ENCODE results near the gene OR52E2. TPM values are rescaled to one million over a fixed set of nuclear protein-coding genes. Genes with fewer than 3 reads are reported as not detected.

The OR52E2 gene
- total RNA-seq, 1 experiment from 2014 or later, result not detected

DNA sequence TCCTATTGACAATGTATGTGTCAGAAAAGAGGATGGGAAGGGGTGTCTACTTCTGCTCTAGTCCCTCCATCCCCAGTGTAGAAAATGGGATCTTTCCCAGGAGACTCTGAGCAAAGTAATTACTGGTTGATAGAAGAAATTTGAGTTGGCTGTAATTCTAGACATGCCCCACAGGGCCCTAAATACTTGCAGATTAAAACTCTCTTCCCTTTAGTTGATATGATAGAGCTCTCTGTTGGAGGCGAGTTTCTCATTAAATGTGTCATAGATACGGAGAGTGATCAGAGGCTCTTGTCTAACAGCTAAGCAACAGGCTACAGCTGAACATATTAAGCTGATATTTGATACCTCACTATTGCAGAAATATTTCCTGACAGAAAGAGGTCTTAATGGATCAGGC lies 42.8 kb upstream of the OR52E2 start:
- intact Hi-C loops (cut with micrococcal nuclease; ENCODE audit: unreplicated experiment), result no loop called here
- H3K9me3 Mint-ChIP-seq (ENCODE audit: unreplicated experiment), result peaks cover 5% of the 10 kb centered on the region
- H3K27me3 Mint-ChIP-seq (ENCODE audit: insufficient read depth, unreplicated experiment), result peaks cover 11% of the 10 kb centered on the region
- Histone ChIP-seq H3K36me3 (ENCODE audit: control insufficient read depth, insufficient read depth, low read length) (no peaks in the 10 kb centered on the region), H3K4me1 (no peaks in the 10 kb centered on the region), H3K9me3 (no peaks in the 10 kb centered on the region), H3K4me3 (ENCODE audit: low read depth, low read length) (no peak overlapping the region), H3K27me3 (replicated peaks; ENCODE audit: control insufficient read depth, insufficient read depth, low read length) (no peaks in the 10 kb centered on the region)
- H3K36me3 Mint-ChIP-seq (ENCODE audit: insufficient read depth, unreplicated experiment), result no peaks in the 10 kb centered on the region
- TF ChIP-seq, protein P1, sequence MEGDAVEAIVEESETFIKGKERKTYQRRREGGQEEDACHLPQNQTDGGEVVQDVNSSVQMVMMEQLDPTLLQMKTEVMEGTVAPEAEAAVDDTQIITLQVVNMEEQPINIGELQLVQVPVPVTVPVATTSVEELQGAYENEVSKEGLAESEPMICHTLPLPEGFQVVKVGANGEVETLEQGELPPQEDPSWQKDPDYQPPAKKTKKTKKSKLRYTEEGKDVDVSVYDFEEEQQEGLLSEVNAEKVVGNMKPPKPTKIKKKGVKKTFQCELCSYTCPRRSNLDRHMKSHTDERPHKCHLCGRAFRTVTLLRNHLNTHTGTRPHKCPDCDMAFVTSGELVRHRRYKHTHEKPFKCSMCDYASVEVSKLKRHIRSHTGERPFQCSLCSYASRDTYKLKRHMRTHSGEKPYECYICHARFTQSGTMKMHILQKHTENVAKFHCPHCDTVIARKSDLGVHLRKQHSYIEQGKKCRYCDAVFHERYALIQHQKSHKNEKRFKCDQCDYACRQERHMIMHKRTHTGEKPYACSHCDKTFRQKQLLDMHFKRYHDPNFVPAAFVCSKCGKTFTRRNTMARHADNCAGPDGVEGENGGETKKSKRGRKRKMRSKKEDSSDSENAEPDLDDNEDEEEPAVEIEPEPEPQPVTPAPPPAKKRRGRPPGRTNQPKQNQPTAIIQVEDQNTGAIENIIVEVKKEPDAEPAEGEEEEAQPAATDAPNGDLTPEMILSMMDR (IDR thresholded peaks at IDR 0.05; ENCODE audit: insufficient read depth in 1 of 2, low read depth in 1 of 2, low read length in 1 of 2, severe bottlenecking in 1 of 2, unreplicated experiment in 1 of 2), result no peak
- CTCF ChIA-PET, result no interaction called here
- POLR2A ChIA-PET, result no interaction called here
- H3K27ac Mint-ChIP-seq (ENCODE audit: unreplicated experiment), result no peak overlapping the region
- BruUV-seq (replicated peaks), result no TSS peak
- no peak for DNase-seq
- H3K4me3 Mint-ChIP-seq (ENCODE audit: unreplicated experiment), result no peak overlapping the region
- no peaks in the 10 kb centered on the region for H3K4me1 Mint-ChIP-seq (ENCODE audit: low read depth, unreplicated experiment)

DNA sequence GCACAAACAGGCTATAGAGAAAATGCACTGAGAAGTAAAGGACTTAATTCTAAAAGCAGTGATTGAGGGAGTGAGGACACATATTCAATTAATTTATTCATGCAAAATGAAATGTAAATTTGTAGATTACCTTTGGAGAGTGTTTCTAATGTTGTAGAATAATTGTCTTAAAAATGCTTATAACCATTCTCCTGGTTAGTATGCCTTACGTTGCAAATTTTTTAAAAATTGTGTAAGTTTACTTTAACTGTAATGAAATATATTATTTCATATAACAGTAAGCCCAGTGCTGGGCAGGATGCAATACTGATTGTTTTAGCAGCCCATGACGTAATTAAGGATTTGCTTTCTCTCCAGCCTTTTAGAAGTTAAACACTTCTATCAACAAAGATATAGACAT lies 36.6 kb upstream of the OR52E2 start:
- no peaks in the 10 kb centered on the region for H3K9me3 ChIP-seq
- H3K9me3 Mint-ChIP-seq (ENCODE audit: unreplicated experiment), result no peaks in the 10 kb centered on the region
- H3K36me3 ChIP-seq (ENCODE audit: control insufficient read depth, insufficient read depth, low read length), result no peaks in the 10 kb centered on the region
- ChIA-PET POLR2A (no interaction called here), CTCF (interaction anchor here (0.6 kb wide), 1 partner anchor 8 kb away, joined by 3 read pairs; no protein-coding TSS in a partner anchor)
- intact Hi-C loops (cut with micrococcal nuclease; ENCODE audit: unreplicated experiment), result no loop called here
- no peaks in the 10 kb centered on the region for H3K36me3 Mint-ChIP-seq (ENCODE audit: insufficient read depth, unreplicated experiment)
- H3K27me3 Mint-ChIP-seq (ENCODE audit: insufficient read depth, unreplicated experiment), result peaks cover 7% of the 10 kb centered on the region
- no peak overlapping the region for H3K4me3 ChIP-seq (ENCODE audit: low read depth, low read length)
- no peaks in the 10 kb centered on the region for H3K4me1 ChIP-seq
- no peak for DNase-seq
- no peaks in the 10 kb centered on the region for H3K4me1 Mint-ChIP-seq (ENCODE audit: low read depth, unreplicated experiment)
- TF ChIP-seq, protein P1 (IDR thresholded peaks at IDR 0.05; ENCODE audit: insufficient read depth in 1 of 2, low read depth in 1 of 2, low read length in 1 of 2, severe bottlenecking in 1 of 2, unreplicated experiment in 1 of 2), result no peak
- no peaks in the 10 kb centered on the region for H3K27me3 ChIP-seq (replicated peaks; ENCODE audit: control insufficient read depth, insufficient read depth, low read length)
- H3K27ac Mint-ChIP-seq (ENCODE audit: unreplicated experiment), result no peak overlapping the region
- H3K4me3 Mint-ChIP-seq (ENCODE audit: unreplicated experiment), result no peak overlapping the region
- no TSS peak for BruUV-seq (replicated peaks)

DNA sequence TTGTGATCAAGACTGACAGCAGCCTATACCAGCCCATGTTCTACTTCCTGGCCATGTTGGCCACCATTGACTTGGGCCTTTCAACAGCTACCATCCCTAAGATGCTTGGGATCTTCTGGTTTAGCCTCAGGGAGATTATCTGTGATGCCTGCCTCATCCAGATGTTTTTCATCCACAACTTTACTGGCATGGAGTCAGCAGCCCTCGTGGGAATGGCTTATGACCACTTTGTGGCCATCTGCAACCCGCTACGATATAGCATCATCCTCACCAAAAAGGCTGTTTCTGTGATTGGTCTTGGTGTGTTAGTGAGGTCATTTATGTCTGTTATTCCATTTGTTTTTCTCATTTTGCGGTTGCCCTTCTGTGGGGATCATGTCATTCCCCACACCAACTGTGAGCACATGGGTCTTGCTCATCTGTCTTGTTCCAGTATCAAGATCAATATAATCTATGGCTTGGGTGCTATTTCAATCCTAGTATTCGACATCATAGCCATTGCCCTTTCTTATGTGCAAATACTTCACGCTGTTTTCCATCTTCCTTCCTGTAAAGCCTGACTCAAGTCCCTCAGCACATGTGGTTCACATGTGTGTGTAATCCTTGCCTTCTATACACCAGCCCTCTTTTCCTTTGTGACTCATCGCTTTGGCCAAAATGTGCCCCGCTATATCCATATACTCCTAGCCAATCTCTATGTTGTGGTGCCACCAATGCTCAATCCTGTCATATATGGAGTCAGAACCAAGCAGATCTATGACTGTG lies 33.6 kb upstream of the OR52E2 start:
- ChIA-PET POLR2A (no interaction called here), CTCF (no interaction called here)
- intact Hi-C loops (cut with micrococcal nuclease; ENCODE audit: unreplicated experiment), result no loop called here
- no peaks in the 10 kb centered on the region for H3K27me3 ChIP-seq (replicated peaks; ENCODE audit: control insufficient read depth, insufficient read depth, low read length)
- no peak overlapping the region for H3K4me3 Mint-ChIP-seq (ENCODE audit: unreplicated experiment)
- H3K4me1 ChIP-seq, result no peaks in the 10 kb centered on the region
- no TSS peak for BruUV-seq (replicated peaks)
- H3K9me3 Mint-ChIP-seq (ENCODE audit: unreplicated experiment), result no peaks in the 10 kb centered on the region
- no peak overlapping the region for H3K4me3 ChIP-seq (ENCODE audit: low read depth, low read length)
- no peak overlapping the region for H3K27ac Mint-ChIP-seq (ENCODE audit: unreplicated experiment)
- no peak for DNase-seq
- TF ChIP-seq, protein P1 (IDR thresholded peaks at IDR 0.05; ENCODE audit: insufficient read depth in 1 of 2, low read depth in 1 of 2, low read length in 1 of 2, severe bottlenecking in 1 of 2, unreplicated experiment in 1 of 2), result no peak
- no peaks in the 10 kb centered on the region for H3K4me1 Mint-ChIP-seq (ENCODE audit: low read depth, unreplicated experiment)
- no peaks in the 10 kb centered on the region for H3K36me3 ChIP-seq (ENCODE audit: control insufficient read depth, insufficient read depth, low read length)
- H3K27me3 Mint-ChIP-seq (ENCODE audit: insufficient read depth, unreplicated experiment), result peaks cover 11% of the 10 kb centered on the region
- no peaks in the 10 kb centered on the region for H3K9me3 ChIP-seq
- H3K36me3 Mint-ChIP-seq (ENCODE audit: insufficient read depth, unreplicated experiment), result no peaks in the 10 kb centered on the region
